Thyroid gland (tissue), 4 donors: ENCODE measurements around the gene PLEKHS1.

Source experiments
- POLR2A ChIP-seq, 2 donors: fragments of 450-650 bp; IDR thresholded peaks; one replicate each; pipeline ENCODE4 v1.6.1; 2017; ENCODE audit warnings: antibody characterized with exemption in 2 of 2, mild to moderate bottlenecking in 2 of 2, moderate library complexity in 1 of 2
- TF ChIP-seq, protein P1 (sequence below), 6 experiments: fragments of 200-600 bp in 3 of 6; fragments of 450-650 bp in 3 of 6; sonication (generic) in 3 of 6; IDR thresholded peaks; one replicate each; pipeline ENCODE4 v1.5.1; 2016 to 2019; ENCODE audit warnings: antibody characterized with exemption in 6 of 6, mild to moderate bottlenecking in 2 of 6, inconsistent platforms in 1 of 6, moderate library complexity in 1 of 6

- TF ChIP-seq, protein P1, sequence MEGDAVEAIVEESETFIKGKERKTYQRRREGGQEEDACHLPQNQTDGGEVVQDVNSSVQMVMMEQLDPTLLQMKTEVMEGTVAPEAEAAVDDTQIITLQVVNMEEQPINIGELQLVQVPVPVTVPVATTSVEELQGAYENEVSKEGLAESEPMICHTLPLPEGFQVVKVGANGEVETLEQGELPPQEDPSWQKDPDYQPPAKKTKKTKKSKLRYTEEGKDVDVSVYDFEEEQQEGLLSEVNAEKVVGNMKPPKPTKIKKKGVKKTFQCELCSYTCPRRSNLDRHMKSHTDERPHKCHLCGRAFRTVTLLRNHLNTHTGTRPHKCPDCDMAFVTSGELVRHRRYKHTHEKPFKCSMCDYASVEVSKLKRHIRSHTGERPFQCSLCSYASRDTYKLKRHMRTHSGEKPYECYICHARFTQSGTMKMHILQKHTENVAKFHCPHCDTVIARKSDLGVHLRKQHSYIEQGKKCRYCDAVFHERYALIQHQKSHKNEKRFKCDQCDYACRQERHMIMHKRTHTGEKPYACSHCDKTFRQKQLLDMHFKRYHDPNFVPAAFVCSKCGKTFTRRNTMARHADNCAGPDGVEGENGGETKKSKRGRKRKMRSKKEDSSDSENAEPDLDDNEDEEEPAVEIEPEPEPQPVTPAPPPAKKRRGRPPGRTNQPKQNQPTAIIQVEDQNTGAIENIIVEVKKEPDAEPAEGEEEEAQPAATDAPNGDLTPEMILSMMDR (IDR thresholded peaks at IDR 0.05): no peak
- TF ChIP-seq POLR2A (IDR thresholded peaks at IDR 0.05): no peak
Observed at GRCh38 chr10:113740850-113741249, 10.6 kb upstream of the PLEKHS1 start.
